Measurements from ENCODE around the gene RAVER2.
"Not testable (repeated sequence)": the region's sequence is repeated elsewhere in the genome, so short reads cannot be mapped to it uniquely, and the experiment has no call there.

The RAVER2 gene

DNA sequence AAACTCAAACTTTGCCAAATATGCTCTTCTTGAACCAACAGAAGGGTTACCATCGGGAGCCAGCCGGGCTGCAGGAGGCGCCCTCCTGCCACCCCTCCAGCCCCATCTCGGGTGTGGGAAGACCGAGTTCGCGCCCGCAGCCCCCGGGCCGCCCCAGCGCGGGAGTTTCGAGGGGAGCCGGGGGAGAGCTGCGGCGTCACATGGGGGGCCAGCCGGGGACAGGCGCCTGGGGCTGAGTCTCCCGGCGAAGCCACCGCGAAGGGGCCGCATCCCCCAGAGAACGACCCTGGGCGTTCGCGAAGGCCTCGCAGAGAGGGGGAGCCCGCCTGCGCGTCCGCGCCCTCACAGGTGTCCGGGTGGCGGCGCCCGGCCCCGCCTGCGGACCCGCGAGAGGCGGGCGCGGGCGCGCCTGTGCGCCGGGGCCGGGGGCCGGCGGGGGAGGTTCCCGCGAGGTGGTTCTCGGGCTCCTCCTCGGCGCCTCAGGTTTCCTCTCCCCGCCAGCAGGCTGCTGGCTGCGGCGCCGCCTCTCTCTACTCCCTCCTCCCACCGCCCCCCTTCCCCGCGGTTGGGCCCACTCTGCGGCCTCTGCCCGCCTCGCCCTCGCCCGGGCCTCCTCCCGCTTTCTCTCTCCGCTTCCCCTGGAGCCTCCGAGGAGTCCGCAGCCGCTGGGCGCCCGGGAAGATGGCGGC lies at the start of gene RAVER2:
RAVER2 (plus strand) TSS at position 584 of the 689 bp plus-strand sequence; CDS start at position 682, 98 bp downstream.
- DNase-seq (ENCODE audit: low read depth in 3 of 3) = peak; percentile 18 to 38 (median 35)

- DNase-seq (ENCODE audit: low read depth in 3 of 3) = no peak
These were observed 48.0 kb upstream of the RAVER2 start for GRCh38 chr1:64696879-64697278.

- no peak for DNase-seq (ENCODE audit: low read depth in 3 of 3)
These were observed 45.5 kb upstream of the RAVER2 start for GRCh38 chr1:64699327-64699726.

DNA sequence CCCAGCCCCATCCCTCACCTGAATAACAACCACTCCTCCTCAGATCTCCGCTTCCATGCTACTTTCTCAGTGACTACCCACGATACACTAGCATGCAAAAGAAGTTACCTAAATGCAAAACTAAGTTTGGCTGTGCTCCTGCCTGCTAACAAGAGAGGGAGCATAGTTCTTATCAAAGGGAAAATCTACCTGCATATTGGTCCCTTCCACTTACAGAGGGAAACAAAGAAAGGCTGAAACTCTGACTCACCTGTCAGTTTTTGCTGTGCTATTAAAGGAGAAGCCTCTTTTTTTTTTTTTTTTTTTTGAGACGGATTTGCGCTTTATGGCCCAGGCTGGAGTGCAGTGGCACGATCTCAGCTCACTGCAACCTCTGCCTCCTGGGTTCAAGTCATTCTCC lies 43.8 kb upstream of the RAVER2 start:
- no peak for DNase-seq (ENCODE audit: low read depth in 3 of 3)

GRCh38 chr1:64701886-64702285 lies 43.0 kb upstream of the RAVER2 start:
- DNase-seq (ENCODE audit: low read depth in 3 of 3) = no peak

GRCh38 chr1:64702670-64703069 lies 42.2 kb upstream of the RAVER2 start:
- DNase-seq (ENCODE audit: low read depth in 3 of 3) = not testable (repeated sequence)

GRCh38 chr1:64703600-64703999 lies 41.3 kb upstream of the RAVER2 start:
- DNase-seq (ENCODE audit: low read depth in 3 of 3) = no peak

DNA sequence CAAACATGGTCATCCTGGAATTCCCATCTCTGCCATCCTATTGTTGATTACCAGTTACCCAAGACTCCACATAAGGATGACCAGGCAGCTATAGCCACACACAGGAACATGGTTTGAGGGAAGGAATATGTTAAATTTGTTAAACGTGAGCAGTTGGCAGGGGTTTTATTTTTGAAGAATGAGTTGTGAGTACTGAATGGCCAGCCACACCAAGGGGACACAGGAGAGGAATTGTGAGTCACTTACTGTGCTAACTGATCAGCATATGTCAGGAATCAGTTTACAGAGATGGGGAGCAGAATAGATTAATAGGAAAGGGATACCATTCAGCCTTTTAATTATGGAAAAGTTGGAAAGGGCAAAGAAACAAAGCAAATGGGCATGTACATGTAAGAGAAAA lies 39.3 kb upstream of the RAVER2 start:
- DNase-seq (ENCODE audit: low read depth in 3 of 3) = no peak

DNA sequence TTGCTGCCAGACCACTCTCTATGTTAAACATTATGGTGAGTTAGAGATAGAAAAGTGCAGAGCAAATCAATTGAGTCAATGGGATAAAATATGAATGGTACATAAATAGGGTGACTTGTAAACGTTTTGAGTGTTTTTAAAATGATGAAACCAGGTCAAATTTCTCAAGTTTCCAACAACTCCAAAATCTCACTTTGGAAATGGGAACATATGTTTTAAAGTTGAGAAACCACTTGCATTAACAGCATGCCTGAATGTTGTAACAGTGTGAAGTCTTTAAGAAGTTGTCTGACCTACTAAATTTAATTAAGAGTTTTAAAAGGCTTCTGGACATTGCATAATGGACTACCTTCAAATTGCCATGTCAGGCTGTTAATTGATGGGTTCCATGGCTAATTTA lies 33.6 kb upstream of the RAVER2 start:
- no peak for DNase-seq (ENCODE audit: low read depth in 3 of 3)

DNA sequence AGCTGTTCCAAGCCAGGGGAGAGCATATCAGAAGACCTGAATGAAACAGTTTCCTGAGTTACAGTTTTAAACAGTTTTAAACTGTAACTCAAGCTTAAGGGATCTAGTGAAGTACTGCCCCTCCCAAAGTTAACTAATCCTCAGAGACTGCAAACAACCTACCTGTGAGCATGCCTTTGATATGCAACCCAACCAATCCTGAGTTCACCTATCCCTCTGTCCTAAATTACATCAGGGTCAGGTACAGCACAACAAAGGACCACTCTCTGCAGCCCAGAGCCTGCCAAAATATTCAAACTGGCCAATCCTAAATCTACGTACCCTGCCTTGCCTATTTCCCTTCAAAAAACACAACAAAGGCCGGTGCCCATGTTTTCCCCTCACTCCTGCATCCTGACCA lies 32.8 kb upstream of the RAVER2 start:
- DNase-seq (ENCODE audit: low read depth in 3 of 3) = no peak

GRCh38 chr1:64715186-64715585 lies 29.7 kb upstream of the RAVER2 start:
- no peak for DNase-seq (ENCODE audit: low read depth in 3 of 3)

DNA sequence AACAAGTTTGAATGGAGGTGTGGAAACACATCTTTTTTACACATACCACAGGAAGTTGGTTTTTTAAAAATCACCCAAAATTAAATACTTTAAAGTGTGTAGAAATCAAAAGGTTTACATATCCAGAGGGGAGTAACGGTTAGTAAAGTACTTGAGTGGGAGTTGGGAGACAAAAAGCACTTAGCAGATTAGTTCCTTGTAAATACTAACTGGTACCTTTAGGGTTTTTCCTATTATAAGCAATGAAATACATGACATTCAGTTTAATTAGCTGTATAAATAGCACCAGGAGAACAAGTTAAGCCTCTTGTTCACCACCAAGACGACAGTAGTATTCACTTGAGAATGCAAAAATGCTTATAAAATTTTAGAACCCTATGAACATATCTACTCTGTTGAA lies 23.7 kb upstream of the RAVER2 start:
- DNase-seq (ENCODE audit: low read depth in 3 of 3) = no peak

- DNase-seq (ENCODE audit: low read depth in 3 of 3) = no peak
These were observed 23.2 kb upstream of the RAVER2 start for GRCh38 chr1:64721576-64722145.

GRCh38 chr1:64727861-64728260 lies 17.0 kb upstream of the RAVER2 start:
- no peak for DNase-seq (ENCODE audit: low read depth in 3 of 3)

DNA sequence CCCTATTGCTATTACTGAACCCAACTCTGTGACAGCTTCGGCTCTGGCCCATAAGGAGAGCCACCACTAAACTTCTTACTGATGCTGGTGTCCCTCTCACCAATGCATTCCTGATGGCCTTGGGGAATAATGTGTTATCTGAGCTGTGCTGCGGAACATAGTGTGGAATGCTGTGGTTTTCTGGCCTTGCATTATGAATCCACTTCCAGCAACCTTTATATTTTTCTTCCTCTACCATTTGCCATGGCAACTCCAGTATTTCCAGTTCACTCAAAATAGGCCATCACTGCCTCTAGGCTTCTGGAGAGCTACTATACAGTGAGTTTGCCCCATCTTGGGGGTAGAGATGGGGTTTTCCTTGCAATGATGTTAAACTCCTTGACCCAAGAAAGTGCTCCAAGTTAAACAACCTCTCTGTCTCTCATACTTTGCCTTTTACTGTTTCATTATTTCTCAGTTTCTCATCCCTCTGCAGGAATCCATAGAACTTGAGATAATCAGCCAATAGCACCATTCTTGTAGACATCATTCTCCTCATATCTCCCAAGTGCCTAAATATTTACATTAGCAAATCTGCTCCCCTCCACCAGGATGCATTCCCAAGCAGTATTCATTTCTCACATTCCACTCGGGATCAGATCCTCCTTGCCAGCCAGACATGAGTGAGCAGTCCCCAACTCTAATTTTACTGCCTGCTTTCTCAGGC lies 11.1 kb upstream of the RAVER2 start:
- no peak for DNase-seq (ENCODE audit: low read depth in 3 of 3)

- DNase-seq (ENCODE audit: low read depth in 3 of 3) = no peak
These were observed 10.6 kb upstream of the RAVER2 start for GRCh38 chr1:64734287-64734652.

DNA sequence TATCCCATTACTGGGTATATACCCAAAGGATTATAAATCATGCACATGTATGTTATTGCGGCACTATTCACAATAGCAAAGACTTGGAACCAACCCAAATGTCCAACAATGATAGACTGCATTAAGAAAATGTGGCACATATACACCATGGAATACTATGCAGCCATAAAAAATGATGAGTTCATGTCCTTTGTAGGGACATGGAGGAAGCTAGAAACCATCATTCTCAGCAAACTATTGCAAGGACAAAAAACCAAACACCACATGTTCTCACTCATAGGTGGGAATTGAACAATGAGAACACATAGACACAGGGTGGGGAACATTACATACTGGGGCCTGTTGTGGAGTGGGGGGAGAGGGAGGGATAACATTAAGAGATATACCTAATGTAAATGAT lies 4.2 kb upstream of the RAVER2 start:
- DNase-seq (ENCODE audit: low read depth in 3 of 3) = not testable (repeated sequence)

DNA sequence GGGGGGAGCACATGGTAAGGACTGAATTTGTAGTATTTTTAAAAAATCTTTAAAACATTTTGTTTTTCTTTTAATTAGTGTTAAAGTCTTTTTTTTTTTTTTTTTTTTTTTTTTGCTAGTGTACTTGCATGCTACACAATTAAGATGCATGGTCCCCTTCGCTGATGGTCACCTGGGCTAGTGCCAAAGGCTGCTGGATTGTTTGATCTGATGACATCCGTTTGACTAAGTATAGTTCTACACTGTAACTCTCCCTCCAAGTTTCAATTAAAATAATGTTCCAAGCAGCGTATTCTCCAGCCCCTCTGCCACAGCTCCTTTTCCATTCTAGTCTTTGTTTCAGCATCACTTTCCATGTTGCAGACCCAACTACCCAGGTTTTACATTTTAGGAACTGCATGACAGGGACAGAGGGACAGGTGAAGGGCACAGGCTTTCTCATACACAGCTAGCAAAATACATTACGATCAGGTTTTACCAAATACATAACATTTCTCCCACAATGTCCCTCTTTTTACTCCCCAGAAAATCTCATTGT lies 852 bp upstream of the RAVER2 start:
- no peak for DNase-seq (ENCODE audit: low read depth in 3 of 3)

DNA sequence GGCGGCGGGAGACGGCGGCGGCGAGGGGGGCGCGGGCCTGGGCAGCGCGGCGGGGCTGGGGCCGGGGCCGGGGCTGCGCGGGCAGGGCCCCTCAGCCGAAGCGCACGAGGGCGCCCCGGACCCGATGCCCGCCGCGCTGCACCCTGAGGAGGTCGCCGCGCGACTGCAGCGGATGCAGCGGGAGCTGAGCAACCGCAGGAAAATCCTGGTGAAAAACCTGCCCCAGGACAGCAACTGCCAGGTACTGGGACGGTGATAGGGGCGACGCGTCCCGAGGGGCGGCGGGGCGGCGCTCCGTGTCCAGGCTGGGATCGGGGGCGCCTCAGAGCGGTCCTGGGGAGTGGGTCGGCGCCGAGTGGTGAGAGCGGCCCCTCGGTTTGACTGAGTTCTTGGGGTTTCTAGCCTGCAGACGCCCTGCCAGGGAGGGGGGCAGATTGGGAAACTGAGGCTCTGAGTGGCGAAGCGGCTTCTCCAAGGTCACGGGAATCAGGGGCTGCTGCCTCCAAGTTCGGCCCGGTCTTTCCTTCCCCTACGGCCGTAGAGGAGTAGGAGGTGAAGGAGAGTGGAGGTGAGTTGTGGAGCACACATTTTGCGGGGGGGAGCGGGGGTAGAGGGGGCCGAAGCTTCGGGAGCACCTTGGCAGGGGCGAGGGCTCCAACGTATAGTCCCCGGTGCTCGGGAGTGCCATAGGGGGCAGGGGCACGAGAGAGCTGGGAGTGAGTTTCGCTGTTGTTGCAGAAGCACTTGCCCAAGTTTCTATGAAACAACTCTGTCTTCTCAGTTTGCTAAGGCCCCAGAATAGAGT lies 508 bp downstream of the RAVER2 start:
- DNase-seq (ENCODE audit: low read depth in 3 of 3) = no peak

GRCh38 chr1:64745986-64746940 lies 1.4 kb downstream of the RAVER2 start:
- DNase-seq (ENCODE audit: low read depth in 3 of 3) = no peak

DNA sequence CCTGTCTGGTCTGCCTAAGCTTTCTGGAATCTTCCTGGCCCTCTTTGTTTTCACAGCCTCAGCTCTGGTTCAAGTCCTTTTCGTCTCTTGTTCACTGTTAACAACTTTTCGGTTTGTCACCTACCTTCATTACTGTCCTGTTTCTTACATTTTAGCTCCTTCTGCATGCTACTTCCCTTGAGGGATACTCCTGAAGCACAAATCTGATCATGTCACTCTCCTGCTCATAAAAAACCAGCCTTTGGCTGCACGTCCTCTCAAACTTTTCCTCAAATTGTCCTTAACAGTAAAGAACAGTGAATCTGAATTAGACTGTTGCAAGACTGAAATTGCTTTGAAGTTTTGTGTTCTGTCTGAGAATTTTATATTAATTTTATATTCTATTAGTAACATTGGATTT lies 3.3 kb downstream of the RAVER2 start:
- DNase-seq (ENCODE audit: low read depth in 3 of 3) = no peak
